ENCODE measurements around the gene FADS6. TPM values are rescaled to one million over a fixed set of nuclear protein-coding genes. Genes with fewer than 3 reads are reported as not detected.

Gene FADS6
- total RNA-seq, 1 experiment from 2014 or later = not detected

GRCh38 chr17:74858672-74859458, 34.6 kb downstream of the FADS6 start:
- no peak for DNase-seq
- BruUV-seq (replicated peaks) = no TSS peak
- peaks cover 7% of the 10 kb centered on the region for H3K4me1 Mint-ChIP-seq (ENCODE audit: low read depth, unreplicated experiment)
- TF ChIP-seq, protein P1, sequence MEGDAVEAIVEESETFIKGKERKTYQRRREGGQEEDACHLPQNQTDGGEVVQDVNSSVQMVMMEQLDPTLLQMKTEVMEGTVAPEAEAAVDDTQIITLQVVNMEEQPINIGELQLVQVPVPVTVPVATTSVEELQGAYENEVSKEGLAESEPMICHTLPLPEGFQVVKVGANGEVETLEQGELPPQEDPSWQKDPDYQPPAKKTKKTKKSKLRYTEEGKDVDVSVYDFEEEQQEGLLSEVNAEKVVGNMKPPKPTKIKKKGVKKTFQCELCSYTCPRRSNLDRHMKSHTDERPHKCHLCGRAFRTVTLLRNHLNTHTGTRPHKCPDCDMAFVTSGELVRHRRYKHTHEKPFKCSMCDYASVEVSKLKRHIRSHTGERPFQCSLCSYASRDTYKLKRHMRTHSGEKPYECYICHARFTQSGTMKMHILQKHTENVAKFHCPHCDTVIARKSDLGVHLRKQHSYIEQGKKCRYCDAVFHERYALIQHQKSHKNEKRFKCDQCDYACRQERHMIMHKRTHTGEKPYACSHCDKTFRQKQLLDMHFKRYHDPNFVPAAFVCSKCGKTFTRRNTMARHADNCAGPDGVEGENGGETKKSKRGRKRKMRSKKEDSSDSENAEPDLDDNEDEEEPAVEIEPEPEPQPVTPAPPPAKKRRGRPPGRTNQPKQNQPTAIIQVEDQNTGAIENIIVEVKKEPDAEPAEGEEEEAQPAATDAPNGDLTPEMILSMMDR (IDR thresholded peaks at IDR 0.05; ENCODE audit: unreplicated experiment) = no peak
- H3K27ac Mint-ChIP-seq (ENCODE audit: unreplicated experiment) = no peak overlapping the region
- peaks cover 4% of the 10 kb centered on the region for H3K9me3 Mint-ChIP-seq (ENCODE audit: low read depth, unreplicated experiment)
- H3K36me3 Mint-ChIP-seq (ENCODE audit: insufficient read depth, unreplicated experiment) = no peaks in the 10 kb centered on the region
- H3K4me3 Mint-ChIP-seq (ENCODE audit: low read depth, unreplicated experiment) = no peak overlapping the region
- H3K27me3 Mint-ChIP-seq (ENCODE audit: unreplicated experiment) = peaks cover 80% of the 10 kb centered on the region
- intact Hi-C loops (cut with micrococcal nuclease; ENCODE audit: unreplicated experiment) = no loop called here
- CTCF ChIA-PET = interaction anchor here (1.0 to 1.2 kb wide), 2 partner anchors 68 to 82 kb away, joined by 3 to 5 read pairs; a partner anchor contains a TSS

DNA sequence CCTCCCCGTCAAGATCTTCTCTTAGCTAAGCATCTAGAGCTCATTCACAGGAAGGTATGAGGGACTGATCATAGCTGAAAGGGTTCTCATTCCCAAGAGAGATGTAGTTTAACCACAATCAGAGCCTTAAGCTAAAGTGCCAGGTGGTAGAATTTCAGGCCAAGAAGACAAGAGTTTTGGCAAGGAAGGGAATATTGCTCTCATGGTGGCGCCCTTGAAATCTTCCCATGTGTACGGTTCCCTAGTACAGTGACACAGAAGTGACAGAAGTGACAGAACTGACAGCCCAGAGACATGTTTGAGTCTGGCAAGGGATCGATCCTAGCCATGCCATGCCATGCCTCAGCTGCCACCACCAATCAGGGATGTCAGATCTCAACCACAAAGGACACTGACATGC, 36.2 kb downstream of the FADS6 start:
- TF ChIP-seq, protein P1 (IDR thresholded peaks at IDR 0.05; ENCODE audit: unreplicated experiment) = no peak
- DNase-seq = no peak
- H3K4me3 Mint-ChIP-seq (ENCODE audit: low read depth, unreplicated experiment) = no peak overlapping the region
- H3K9me3 Mint-ChIP-seq (ENCODE audit: low read depth, unreplicated experiment) = no peaks in the 10 kb centered on the region
- H3K27ac Mint-ChIP-seq (ENCODE audit: unreplicated experiment) = no peak overlapping the region
- CTCF ChIA-PET = no interaction called here
- intact Hi-C loops (cut with micrococcal nuclease; ENCODE audit: unreplicated experiment) = no loop called here
- peaks cover 92% of the 10 kb centered on the region for H3K27me3 Mint-ChIP-seq (ENCODE audit: unreplicated experiment)
- BruUV-seq (replicated peaks) = no TSS peak
- H3K4me1 Mint-ChIP-seq (ENCODE audit: low read depth, unreplicated experiment) = no peaks in the 10 kb centered on the region
- no peaks in the 10 kb centered on the region for H3K36me3 Mint-ChIP-seq (ENCODE audit: insufficient read depth, unreplicated experiment)

- CTCF ChIA-PET = interaction anchor here (0.5 kb wide), 1 partner anchor 14 kb away, joined by 3 read pairs; no protein-coding TSS in a partner anchor
- intact Hi-C loops (cut with micrococcal nuclease; ENCODE audit: unreplicated experiment) = no loop called here
- TF ChIP-seq, protein P1 (IDR thresholded peaks at IDR 0.05; ENCODE audit: unreplicated experiment) = no peak
- Mint-ChIP-seq H3K9me3 (ENCODE audit: low read depth, unreplicated experiment) (no peaks in the 10 kb centered on the region), H3K27ac (ENCODE audit: unreplicated experiment) (no peak overlapping the region), H3K4me3 (ENCODE audit: low read depth, unreplicated experiment) (no peak overlapping the region), H3K36me3 (ENCODE audit: insufficient read depth, unreplicated experiment) (no peaks in the 10 kb centered on the region), H3K27me3 (ENCODE audit: unreplicated experiment) (peaks cover 92% of the 10 kb centered on the region), H3K4me1 (ENCODE audit: low read depth, unreplicated experiment) (no peaks in the 10 kb centered on the region)
- BruUV-seq (replicated peaks) = no TSS peak
- DNase-seq = no peak
These were observed 37.3 kb downstream of the FADS6 start for GRCh38 chr17:74856112-74856511.

DNA sequence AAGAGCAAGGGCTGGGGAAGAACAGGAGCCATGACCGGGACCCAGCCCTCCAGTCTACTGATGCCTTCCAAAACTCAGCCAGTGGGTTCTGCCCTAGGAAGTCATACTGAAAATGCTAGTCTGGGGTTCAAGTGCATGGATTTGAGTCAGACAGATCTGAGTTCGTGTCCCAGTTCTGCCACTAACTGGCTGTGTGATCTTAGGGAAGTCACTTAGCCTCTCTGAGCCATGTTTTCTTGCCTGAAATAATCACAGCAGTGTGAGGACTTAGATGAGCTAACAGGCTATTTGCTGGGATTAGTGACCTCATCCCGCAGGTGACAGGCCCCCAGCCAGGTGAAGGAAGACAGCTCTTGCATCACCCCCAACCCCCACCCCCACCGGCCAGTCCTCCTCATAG, 38.1 kb downstream of the FADS6 start:
- Mint-ChIP-seq H3K36me3 (ENCODE audit: insufficient read depth, unreplicated experiment) (no peaks in the 10 kb centered on the region), H3K27me3 (ENCODE audit: unreplicated experiment) (peaks cover 92% of the 10 kb centered on the region), H3K4me3 (ENCODE audit: low read depth, unreplicated experiment) (no peak overlapping the region), H3K27ac (ENCODE audit: unreplicated experiment) (no peak overlapping the region), H3K4me1 (ENCODE audit: low read depth, unreplicated experiment) (no peaks in the 10 kb centered on the region), H3K9me3 (ENCODE audit: low read depth, unreplicated experiment) (no peaks in the 10 kb centered on the region)
- no TSS peak for BruUV-seq (replicated peaks)
- CTCF ChIA-PET = no interaction called here
- TF ChIP-seq, protein P1 (IDR thresholded peaks at IDR 0.05; ENCODE audit: unreplicated experiment) = no peak
- DNase-seq = no peak
- intact Hi-C loops (cut with micrococcal nuclease; ENCODE audit: unreplicated experiment) = no loop called here

All from Calu3 (cell line).